Astrocyte of the cerebellum (primary cell): ENCODE measurements around the gene CDKN2B-AS1.

Experiments
- DNase-seq: peaks from one replicate; pipeline ENCODE4 v3.0.0-alpha.2; 2011; ENCODE audit warnings: low read depth
- H3K4me3 ChIP-seq: 2 replicates; pipeline ENCODE4 v1.5.1; 2011; ENCODE audit warnings: mild to moderate bottlenecking, low read depth, low read length, moderate library complexity
- in situ Hi-C: cut with HindIII; loops from 2 replicates; pipeline ENCODE4 v1.10.0; 2017; ENCODE audit warnings: low sequenced_read_pairs
- TF ChIP-seq, protein P1 (sequence below): IDR thresholded peaks from 2 replicates; pipeline ENCODE4 v1.5.1; 2012; ENCODE audit warnings: low read length, low read depth, moderate library complexity, mild to moderate bottlenecking; ENCODE audit errors: missing control alignments

CDKN2B-AS1 gene

DNA sequence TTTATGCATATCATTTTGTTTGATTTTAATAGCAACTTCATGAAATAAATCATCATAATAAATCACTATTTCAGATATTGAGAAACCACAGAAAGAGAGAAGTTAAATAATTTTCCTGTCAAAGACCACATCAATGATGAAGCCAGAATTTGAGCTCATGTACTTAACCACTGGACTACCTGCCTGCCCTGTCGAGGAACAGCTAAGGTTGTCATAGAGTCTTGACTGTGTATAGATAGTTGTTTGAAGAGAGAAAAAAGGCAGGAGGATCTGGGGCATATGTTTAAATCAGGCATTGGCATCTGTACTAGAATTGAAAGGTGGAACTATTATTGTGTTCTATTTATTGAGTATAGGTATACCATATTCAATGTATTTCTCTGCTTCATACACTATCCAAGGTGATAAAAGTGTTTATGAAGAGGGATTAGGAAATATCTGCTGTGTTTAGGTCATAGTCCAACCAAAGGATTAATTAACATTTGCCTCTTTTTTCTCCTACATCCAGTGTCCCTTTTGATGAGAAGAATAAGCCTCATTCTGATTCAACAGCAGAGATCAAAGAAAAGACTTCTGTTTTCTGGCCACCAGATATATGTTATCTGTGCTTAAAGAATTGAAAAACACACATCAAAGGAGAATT, 51.8 kb downstream of the CDKN2B-AS1 start:
- TF ChIP-seq, protein P1, sequence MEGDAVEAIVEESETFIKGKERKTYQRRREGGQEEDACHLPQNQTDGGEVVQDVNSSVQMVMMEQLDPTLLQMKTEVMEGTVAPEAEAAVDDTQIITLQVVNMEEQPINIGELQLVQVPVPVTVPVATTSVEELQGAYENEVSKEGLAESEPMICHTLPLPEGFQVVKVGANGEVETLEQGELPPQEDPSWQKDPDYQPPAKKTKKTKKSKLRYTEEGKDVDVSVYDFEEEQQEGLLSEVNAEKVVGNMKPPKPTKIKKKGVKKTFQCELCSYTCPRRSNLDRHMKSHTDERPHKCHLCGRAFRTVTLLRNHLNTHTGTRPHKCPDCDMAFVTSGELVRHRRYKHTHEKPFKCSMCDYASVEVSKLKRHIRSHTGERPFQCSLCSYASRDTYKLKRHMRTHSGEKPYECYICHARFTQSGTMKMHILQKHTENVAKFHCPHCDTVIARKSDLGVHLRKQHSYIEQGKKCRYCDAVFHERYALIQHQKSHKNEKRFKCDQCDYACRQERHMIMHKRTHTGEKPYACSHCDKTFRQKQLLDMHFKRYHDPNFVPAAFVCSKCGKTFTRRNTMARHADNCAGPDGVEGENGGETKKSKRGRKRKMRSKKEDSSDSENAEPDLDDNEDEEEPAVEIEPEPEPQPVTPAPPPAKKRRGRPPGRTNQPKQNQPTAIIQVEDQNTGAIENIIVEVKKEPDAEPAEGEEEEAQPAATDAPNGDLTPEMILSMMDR, result no peak
- in situ Hi-C loops, result loop anchor here (25.0 kb wide), 1 partner anchor 191 kb away; no protein-coding TSS in a partner anchor
- no peak overlapping the region for H3K4me3 ChIP-seq
- no peak for DNase-seq

DNA sequence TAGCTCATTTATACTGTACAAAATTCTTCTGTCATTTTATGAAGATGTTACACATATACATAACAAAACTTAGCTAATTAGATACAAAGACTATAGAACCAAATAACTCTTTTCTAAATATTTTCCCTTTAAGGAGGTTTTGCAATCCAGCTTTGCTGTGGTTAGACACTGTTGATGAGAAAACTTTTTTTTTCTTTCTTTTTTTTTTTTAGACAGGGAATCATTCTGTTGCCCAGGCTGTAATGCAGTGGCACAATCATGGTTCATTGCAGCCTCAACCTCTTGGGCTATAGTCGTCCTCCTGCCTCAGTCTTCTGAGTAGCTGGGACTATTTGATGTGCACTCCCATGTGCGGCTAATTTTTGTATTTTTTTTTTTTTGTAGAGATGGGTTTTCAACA, 53.0 kb downstream of the CDKN2B-AS1 start:
- no peak overlapping the region for H3K4me3 ChIP-seq
- TF ChIP-seq, protein P1, result no peak
- no peak for DNase-seq
- in situ Hi-C loops, result loop anchor here (25.0 kb wide), 1 partner anchor 190 kb away; no protein-coding TSS in a partner anchor

DNA sequence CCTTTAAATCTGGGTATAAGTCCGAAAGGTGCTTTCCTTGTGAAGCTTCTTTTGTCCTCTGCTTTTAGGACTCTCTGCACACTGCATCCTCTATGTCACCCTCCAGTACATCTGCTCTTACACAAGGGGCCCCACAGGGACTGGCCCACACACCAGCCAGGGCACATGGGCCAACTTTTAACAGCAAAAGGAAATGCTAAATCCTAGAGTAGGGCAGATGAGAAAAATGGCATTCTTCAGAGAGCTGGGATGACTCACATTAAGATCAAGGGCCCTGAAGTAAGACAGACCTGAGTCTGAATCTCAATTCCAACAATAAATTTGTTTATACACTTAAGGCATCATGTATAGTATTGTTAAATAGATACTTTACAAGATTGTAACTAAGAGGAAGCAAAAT, 54.8 kb downstream of the CDKN2B-AS1 start:
- in situ Hi-C loops, result loop anchor here (25.0 kb wide), 1 partner anchor 188 kb away; no protein-coding TSS in a partner anchor
- no peak for DNase-seq
- TF ChIP-seq, protein P1, result no peak
- no peak overlapping the region for H3K4me3 ChIP-seq

DNA sequence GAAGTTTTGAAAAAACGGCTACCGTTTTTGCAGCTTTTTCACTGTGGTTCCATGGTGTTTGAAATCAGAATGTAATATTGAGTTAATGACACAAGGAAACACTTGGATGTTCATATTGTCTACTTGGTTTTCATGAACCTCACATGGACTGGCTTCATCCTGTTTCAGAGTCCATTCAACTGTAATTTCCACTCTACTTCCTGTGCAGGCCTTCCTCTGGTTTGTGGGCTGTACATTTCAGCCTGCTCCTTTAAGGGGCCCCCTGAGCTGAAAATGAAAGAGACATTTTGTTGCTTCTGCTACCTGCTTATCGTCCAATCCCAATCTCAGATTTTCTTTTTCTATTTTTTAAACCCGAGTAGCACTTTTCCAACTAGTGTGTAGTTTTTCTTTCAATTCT, 56.3 kb downstream of the CDKN2B-AS1 start:
- H3K4me3 ChIP-seq, result no peak overlapping the region
- no peak for DNase-seq
- TF ChIP-seq, protein P1, result no peak
- in situ Hi-C loops, result no loop called here

DNA sequence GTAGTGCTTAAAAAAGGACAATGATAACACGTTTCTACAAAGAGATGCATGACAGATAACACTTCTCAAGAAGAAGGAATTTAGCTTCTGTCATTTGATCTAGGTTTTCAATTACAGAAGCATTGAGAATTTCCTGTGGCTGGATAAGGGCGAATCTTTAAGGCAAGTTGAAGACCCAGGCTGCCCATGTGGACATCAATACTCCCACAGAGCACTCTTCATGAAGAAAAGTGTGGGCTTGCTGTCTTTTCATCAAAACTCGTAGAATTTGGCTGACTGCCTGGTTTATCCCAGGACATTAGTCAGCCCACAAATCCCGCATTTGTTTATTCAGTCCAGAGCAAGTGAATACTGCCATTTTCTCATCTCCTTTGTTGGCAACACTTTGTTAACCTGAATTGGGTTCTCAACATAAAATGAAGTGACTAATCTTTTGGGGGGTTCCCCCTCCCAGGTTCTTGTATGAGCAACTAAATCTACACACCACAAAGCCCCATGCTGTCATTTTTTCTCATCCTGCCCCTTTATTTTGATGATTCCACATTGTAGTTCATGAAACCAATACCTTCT, 57.9 kb downstream of the CDKN2B-AS1 start:
- DNase-seq, result peak; percentile 99
- no peak overlapping the region for H3K4me3 ChIP-seq
- in situ Hi-C loops, result no loop called here
- TF ChIP-seq, protein P1, result no peak

DNA sequence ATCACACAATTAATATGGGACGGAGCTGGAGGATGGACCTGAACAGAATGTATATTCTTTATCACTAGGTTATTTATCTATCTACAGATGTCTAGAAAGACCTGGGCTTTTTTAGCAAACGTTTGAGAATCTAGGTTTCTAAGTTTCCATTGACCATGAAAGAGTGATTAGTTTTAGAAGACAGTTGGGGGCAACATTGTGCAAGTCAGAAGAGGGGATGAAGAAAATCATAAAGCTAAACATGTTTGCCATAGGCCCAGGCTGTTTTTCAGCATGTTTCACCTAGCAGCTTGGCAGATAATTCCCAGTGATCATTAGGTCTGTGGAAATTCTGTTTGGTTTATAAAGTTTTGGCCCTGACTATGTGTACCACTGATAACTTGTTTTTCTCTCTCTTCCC, 58.6 kb downstream of the CDKN2B-AS1 start:
- no peak for DNase-seq
- in situ Hi-C loops, result no loop called here
- no peak overlapping the region for H3K4me3 ChIP-seq
- TF ChIP-seq, protein P1, result no peak
